HEK293 (cell line): ENCODE data around the gene CISD1.
"Not testable (repeated sequence)": the region's sequence is repeated elsewhere in the genome, so short reads cannot be mapped to it uniquely, and the experiment has no call there.

ENCODE experiments used
- CTCF ChIA-PET: fragments of 350-600 bp; formaldehyde crosslinking; extraction: SDS; loops from one replicate; lab custom pipeline; 2021; ENCODE audit warnings: antibody characterized with exemption; lab: Yijun Ruan, JAX
- POLR2A ChIA-PET: fragments of 300-600 bp; formaldehyde crosslinking; extraction: SDS; loops from one replicate; lab custom pipeline; 2020; ENCODE audit warnings: antibody characterized with exemption, inconsistent platforms; lab: Yijun Ruan, JAX
- H3K27ac ChIP-seq: fragments of 200-500 bp; sonication (Bioruptor generic); 2 replicates; pipeline ENCODE4 v1.5.1; 2014; ENCODE audit warnings: low read depth, low read length, control low read depth, inconsistent platforms; ENCODE audit errors: extremely low read depth
- H3K36me3 ChIP-seq, 2 experiments: fragments of 200-500 bp in 1 of 2; sonication (Bioruptor generic) in 1 of 2; 1 replicate in 1 of 2; 2 replicates in 1 of 2; pipeline ENCODE4 v1.5.1; 2014 to 2017; ENCODE audit warnings: inconsistent platforms in 2 of 2, low read length in 2 of 2; ENCODE audit not compliant: control insufficient read depth in 2 of 2, insufficient read depth in 1 of 2
- H3K4me1 ChIP-seq: fragments of 200-500 bp; sonication (Bioruptor generic); 2 replicates; pipeline ENCODE4 v1.5.1; 2014; ENCODE audit warnings: mild to moderate bottlenecking, low read length, inconsistent platforms; ENCODE audit not compliant: control insufficient read depth, insufficient read depth
- H3K4me3 ChIP-seq: 2 replicates; pipeline ENCODE4 v1.5.1; 2011; ENCODE audit warnings: low read depth, mild to moderate bottlenecking, control low read depth, low read length, moderate library complexity
- H3K9me3 ChIP-seq: fragments of 200-500 bp; sonication (Bioruptor generic); 2 replicates; pipeline ENCODE4 v1.5.1; 2014; ENCODE audit warnings: low read depth, low read length, inconsistent platforms; ENCODE audit not compliant: control insufficient read depth, insufficient read depth
- EGR2 ChIP-seq: fragments of 450-650 bp; formaldehyde crosslinking; IDR thresholded peaks from 2 replicates; pipeline ENCODE4 v1.5.1; 2016; ENCODE audit warnings: low read depth, missing biosample characterization, missing genetic modification characterization
- GFI1B ChIP-seq: fragments of 450-650 bp; formaldehyde crosslinking; IDR thresholded peaks from 2 replicates; pipeline ENCODE4 v1.5.1; 2016; ENCODE audit warnings: missing biosample characterization, missing genetic modification characterization
- IKZF3 ChIP-seq: fragments of 450-650 bp; IDR thresholded peaks from 2 replicates; pipeline ENCODE4 v1.5.0; 2018; ENCODE audit warnings: missing biosample characterization, mild to moderate bottlenecking, missing genetic modification characterization, moderate library complexity
- MZF1 ChIP-seq: fragments of 450-650 bp; formaldehyde crosslinking; IDR thresholded peaks from 2 replicates; pipeline ENCODE4 v1.5.1; 2017; ENCODE audit warnings: missing biosample characterization, missing genetic modification characterization, borderline replicate concordance
- RBAK ChIP-seq: fragments of 450-650 bp; formaldehyde crosslinking; IDR thresholded peaks from 2 replicates; pipeline ENCODE4 v1.5.1; 2016; ENCODE audit warnings: missing biosample characterization, missing genetic modification characterization
- SCRT1 ChIP-seq: fragments of 450-650 bp; formaldehyde crosslinking; IDR thresholded peaks from 2 replicates; pipeline ENCODE4 v1.5.1; 2016; ENCODE audit warnings: missing biosample characterization, missing genetic modification characterization, borderline replicate concordance
- SETDB1 ChIP-seq: IDR thresholded peaks from one replicate; pipeline ENCODE4 v1.6.1; 2017; ENCODE audit warnings: mild to moderate bottlenecking, low read length, moderate library complexity, mixed read lengths; ENCODE audit not compliant: insufficient read length
- SP7 ChIP-seq: fragments of 450-650 bp; formaldehyde crosslinking; IDR thresholded peaks from 2 replicates; pipeline ENCODE4 v1.5.1; 2016; ENCODE audit warnings: missing biosample characterization, missing genetic modification characterization
- TCF7L2 ChIP-seq: IDR thresholded peaks from 2 replicates; pipeline ENCODE4 v1.6.1; 2011; ENCODE audit warnings: low read depth, mild to moderate bottlenecking, inconsistent platforms, low read length, moderate library complexity, borderline replicate concordance
- TRIM28 ChIP-seq: IDR thresholded peaks from 2 replicates; pipeline ENCODE4 v1.6.1; 2011; ENCODE audit warnings: low read length, control low read depth, borderline replicate concordance
- ZBTB17 ChIP-seq: fragments of 450-650 bp; formaldehyde crosslinking; IDR thresholded peaks from 2 replicates; pipeline ENCODE4 v1.5.1; 2016; ENCODE audit warnings: missing biosample characterization, missing genetic modification characterization
- ZNF155 ChIP-seq: fragments of 450-650 bp; formaldehyde crosslinking; IDR thresholded peaks from 2 replicates; pipeline ENCODE4 v1.5.1; 2016; ENCODE audit warnings: missing biosample characterization, missing genetic modification characterization
- ZNF2 ChIP-seq: fragments of 450-650 bp; formaldehyde crosslinking; IDR thresholded peaks from 2 replicates; pipeline ENCODE4 v1.5.1; 2016; ENCODE audit warnings: missing biosample characterization, missing genetic modification characterization
- ZNF423 ChIP-seq: fragments of 450-650 bp; formaldehyde crosslinking; IDR thresholded peaks from 2 replicates; pipeline ENCODE4 v1.5.1; 2016; ENCODE audit warnings: missing biosample characterization, missing genetic modification characterization
- ZNF529 ChIP-seq: fragments of 450-650 bp; formaldehyde crosslinking; IDR thresholded peaks from 2 replicates; pipeline ENCODE4 v1.5.1; 2017; ENCODE audit warnings: missing genetic modification characterization, missing biosample characterization; ENCODE audit not compliant: insufficient replicate concordance
- ZNF558 ChIP-seq: fragments of 450-650 bp; formaldehyde crosslinking; IDR thresholded peaks from 2 replicates; pipeline ENCODE4 v1.5.1; 2016; ENCODE audit warnings: missing biosample characterization, missing genetic modification characterization
- ZNF561 ChIP-seq: fragments of 450-650 bp; IDR thresholded peaks from 2 replicates; pipeline ENCODE4 v1.5.1; 2018; ENCODE audit warnings: missing biosample characterization, missing genetic modification characterization, borderline replicate concordance
- ZNF596 ChIP-seq: fragments of 450-650 bp; IDR thresholded peaks from 2 replicates; pipeline ENCODE4 v1.5.0; 2018; ENCODE audit warnings: missing biosample characterization, mild to moderate bottlenecking, missing genetic modification characterization, moderate library complexity
- ZNF768 ChIP-seq: fragments of 450-650 bp; formaldehyde crosslinking; IDR thresholded peaks from 2 replicates; pipeline ENCODE4 v1.5.1; 2018; ENCODE audit warnings: missing biosample characterization, mild to moderate bottlenecking, missing genetic modification characterization
- ZNF837 ChIP-seq: fragments of 450-650 bp; formaldehyde crosslinking; IDR thresholded peaks from 2 replicates; pipeline ENCODE4 v1.5.1; 2016; ENCODE audit warnings: missing biosample characterization, missing genetic modification characterization
- ZSCAN16 ChIP-seq: fragments of 450-650 bp; formaldehyde crosslinking; IDR thresholded peaks from 2 replicates; pipeline ENCODE4 v1.5.1; 2016; ENCODE audit warnings: missing biosample characterization, missing genetic modification characterization
- TF ChIP-seq, protein P1 (sequence below): fragments of 450-650 bp; formaldehyde crosslinking; IDR thresholded peaks from 2 replicates; pipeline ENCODE4 v1.5.1; 2017; ENCODE audit warnings: missing biosample characterization, missing genetic modification characterization
- TF ChIP-seq, protein P2 (sequence below): fragments of 450-650 bp; formaldehyde crosslinking; IDR thresholded peaks from 2 replicates; pipeline ENCODE4 v1.5.1; 2016; ENCODE audit warnings: missing biosample characterization, missing genetic modification characterization
- TF ChIP-seq, protein P3 (sequence below): fragments of 450-650 bp; formaldehyde crosslinking; IDR thresholded peaks from 2 replicates; pipeline ENCODE4; 2016; ENCODE audit warnings: missing biosample characterization, missing genetic modification characterization
- TF ChIP-seq, protein P4 (sequence below): sonication (generic); formaldehyde crosslinking; IDR thresholded peaks from 2 replicates; pipeline ENCODE4 v1.8.1; 2022; ENCODE audit warnings: mild to moderate bottlenecking, moderate library complexity, missing genetic modification reagents

The CISD1 gene

DNA sequence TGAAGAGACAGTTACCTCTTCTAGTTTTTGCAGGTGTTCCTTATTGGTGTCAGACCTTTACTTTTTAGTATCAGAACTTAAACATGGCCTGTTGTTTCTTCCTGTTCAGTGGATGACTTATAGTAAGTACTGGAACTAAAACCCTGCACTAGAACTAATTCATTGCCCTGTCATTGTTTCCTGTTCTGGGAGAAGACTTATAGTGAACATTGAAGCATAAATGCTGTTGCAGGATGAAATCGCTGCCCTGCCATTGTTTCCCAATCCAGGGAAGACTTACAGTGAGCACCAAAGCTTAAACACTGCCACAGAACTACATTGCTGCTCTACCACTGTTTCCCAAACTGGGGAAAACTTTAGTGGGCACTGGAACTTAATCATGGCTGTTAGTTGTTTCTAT lies 14.3 kb upstream of the CISD1 start (continued):
- TF ChIP-seq ZNF529 (tag by site-specific recombination) (no peak), SCRT1 (tag by site-specific recombination) (no peak)

DNA sequence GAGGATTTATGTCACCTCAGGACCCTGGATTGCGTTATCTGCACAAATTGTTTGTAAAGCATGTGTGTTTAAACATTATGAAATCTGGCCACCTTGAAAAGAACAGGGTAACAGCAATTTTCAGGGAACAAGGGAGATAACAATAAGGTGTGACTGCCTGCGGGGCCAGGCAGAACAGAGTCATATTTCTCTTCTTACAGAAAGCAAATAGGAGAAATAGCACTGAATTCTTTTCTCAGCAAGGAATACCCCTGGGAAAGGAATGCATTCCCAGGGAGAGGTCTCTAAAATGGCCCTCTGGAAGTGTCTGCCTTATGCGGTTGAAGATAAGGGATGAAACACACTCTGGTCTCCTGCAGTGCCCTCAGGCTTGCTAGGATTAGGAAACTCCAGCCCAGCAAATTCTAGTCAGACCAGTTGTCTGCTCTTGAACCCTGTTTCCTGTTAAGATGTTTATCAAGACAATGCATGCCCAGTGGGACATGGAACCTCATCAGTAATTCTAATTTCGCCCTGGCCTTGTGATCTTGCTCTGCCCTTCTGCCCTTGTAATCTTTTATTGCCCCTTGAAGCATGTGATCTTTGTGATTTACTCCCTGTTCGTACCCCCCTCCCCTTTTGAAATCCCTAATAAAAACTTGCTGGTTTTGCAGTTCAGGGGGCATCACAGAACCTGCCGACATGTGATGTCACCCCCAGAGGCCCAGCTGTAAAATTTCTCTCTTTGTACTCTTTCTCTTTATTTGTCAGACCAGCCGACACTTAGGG lies 12.8 kb upstream of the CISD1 start:
- H3K36me3 ChIP-seq, POLR2A ChIA-PET, H3K4me1 ChIP-seq, H3K9me3 ChIP-seq, CTCF ChIA-PET, H3K4me3 ChIP-seq: not testable (repeated sequence)
- TF ChIP-seq TRIM28 (peak; percentile 75; the same call in 1 of the 2 replicates), SETDB1 (peak; percentile 88), TCF7L2 (peak; percentile 94)
- peak overlapping the region; percentile 13; the same call in 1 of the 2 replicates for H3K27ac ChIP-seq

DNA sequence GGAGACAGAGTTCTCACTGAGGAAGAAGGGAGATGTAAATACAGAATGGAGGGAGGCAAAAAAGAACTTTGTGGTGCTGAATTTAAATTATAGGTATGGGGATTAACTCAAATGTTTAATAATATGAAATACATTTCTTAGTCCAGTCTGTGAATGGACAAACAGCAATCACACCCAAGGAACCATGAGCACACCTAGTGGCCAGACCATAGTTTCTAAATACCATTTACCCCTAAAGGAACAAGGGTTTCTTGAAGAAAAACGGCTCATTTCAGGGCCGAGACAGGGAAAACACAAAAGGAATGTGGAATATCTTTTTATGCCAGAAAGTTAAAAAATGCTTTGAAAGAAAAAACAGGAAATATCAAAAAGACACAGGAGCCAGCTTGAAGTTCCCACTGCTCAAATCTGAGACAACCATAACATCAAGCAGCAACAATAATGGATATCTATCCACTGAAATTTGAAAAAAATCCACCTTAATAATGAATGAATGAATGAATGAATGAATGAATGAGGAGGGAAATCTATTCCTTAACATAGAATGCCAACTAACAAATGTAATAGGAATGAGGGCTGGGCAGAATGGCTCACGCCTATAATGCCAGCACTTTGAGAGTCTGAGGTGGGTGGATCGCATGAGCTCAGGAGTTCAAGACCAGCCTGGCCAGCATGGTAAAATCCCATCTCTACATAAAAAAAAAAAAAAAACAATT lies 9.8 kb upstream of the CISD1 start:
- ChIA-PET CTCF (interaction anchor here (0.5 kb wide), 1 partner anchor 92 kb away, joined by 3 read pairs; no protein-coding TSS in a partner anchor), POLR2A (interaction anchor here (0.9 kb wide), 1 partner anchor 10 kb away, joined by 3 read pairs; the partner anchor contains the start of gene CISD1)
- H3K4me3 ChIP-seq, result no peak overlapping the region

DNA sequence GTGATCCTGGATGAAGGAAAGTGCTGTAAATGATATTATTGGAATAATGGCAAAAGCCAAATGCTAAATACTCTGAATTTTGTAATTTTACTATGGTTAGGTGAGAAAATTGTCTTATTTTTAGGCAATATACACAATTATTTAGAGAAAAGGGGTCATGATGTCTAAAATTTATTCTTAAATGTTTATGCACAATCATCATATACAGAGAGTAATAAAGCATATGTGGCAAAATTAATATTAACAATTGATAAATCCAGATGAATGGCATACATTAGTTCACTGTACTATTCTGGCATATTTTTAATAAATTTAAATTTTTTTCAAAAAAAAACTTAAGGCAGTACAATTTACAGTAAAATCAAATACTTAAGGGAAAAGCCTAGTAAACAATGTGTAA lies 8.6 kb upstream of the CISD1 start:
- no peaks in the 10 kb centered on the region; a peak in 1 of 3 replicates for H3K36me3 ChIP-seq
- ChIA-PET POLR2A (no interaction called here), CTCF (no interaction called here)
- peaks cover 6% of the 10 kb centered on the region; the same call in 1 of the 2 replicates for H3K4me1 ChIP-seq
- H3K27ac ChIP-seq, result no peak overlapping the region
- H3K9me3 ChIP-seq, result no peaks in the 10 kb centered on the region
- H3K4me3 ChIP-seq, result no peak overlapping the region
- no peak for TF ChIP-seq IKZF3 (tag by site-specific recombination)
- TF ChIP-seq ZNF558 (tag by site-specific recombination), result no peak
- no peak for TF ChIP-seq SP7 (tag by site-specific recombination)
- TF ChIP-seq RBAK (tag by site-specific recombination), result no peak
- no peak for TF ChIP-seq ZNF768 (tag by site-specific recombination)
- TF ChIP-seq, protein P1, sequence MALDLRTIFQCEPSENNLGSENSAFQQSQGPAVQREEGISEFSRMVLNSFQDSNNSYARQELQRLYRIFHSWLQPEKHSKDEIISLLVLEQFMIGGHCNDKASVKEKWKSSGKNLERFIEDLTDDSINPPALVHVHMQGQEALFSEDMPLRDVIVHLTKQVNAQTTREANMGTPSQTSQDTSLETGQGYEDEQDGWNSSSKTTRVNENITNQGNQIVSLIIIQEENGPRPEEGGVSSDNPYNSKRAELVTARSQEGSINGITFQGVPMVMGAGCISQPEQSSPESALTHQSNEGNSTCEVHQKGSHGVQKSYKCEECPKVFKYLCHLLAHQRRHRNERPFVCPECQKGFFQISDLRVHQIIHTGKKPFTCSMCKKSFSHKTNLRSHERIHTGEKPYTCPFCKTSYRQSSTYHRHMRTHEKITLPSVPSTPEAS (tag by site-specific recombination), result no peak
- TF ChIP-seq, protein P2, sequence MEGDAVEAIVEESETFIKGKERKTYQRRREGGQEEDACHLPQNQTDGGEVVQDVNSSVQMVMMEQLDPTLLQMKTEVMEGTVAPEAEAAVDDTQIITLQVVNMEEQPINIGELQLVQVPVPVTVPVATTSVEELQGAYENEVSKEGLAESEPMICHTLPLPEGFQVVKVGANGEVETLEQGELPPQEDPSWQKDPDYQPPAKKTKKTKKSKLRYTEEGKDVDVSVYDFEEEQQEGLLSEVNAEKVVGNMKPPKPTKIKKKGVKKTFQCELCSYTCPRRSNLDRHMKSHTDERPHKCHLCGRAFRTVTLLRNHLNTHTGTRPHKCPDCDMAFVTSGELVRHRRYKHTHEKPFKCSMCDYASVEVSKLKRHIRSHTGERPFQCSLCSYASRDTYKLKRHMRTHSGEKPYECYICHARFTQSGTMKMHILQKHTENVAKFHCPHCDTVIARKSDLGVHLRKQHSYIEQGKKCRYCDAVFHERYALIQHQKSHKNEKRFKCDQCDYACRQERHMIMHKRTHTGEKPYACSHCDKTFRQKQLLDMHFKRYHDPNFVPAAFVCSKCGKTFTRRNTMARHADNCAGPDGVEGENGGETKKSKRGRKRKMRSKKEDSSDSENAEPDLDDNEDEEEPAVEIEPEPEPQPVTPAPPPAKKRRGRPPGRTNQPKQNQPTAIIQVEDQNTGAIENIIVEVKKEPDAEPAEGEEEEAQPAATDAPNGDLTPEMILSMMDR (tag by site-specific recombination), result no peak
- TF ChIP-seq GFI1B (tag by site-specific recombination), result no peak
- no peak for TF ChIP-seq ZNF596 (tag by site-specific recombination)
- TF ChIP-seq ZBTB17 (tag by site-specific recombination), result no peak
- TF ChIP-seq EGR2, result no peak
- TF ChIP-seq MZF1 (tag by site-specific recombination), result no peak
- no peak for TF ChIP-seq ZNF561 (tag by site-specific recombination)
- TF ChIP-seq, all 188 proteins: peak for 0

More for the DNA sequence above, 9.8 kb upstream of the CISD1 start:
- Histone ChIP-seq H3K27ac (no peak overlapping the region), H3K36me3 (no peaks in the 10 kb centered on the region; a peak in 1 of 3 replicates), H3K4me1 (peaks cover 2% of the 10 kb centered on the region; the same call in 1 of the 2 replicates), H3K9me3 (no peaks in the 10 kb centered on the region)
- TF ChIP-seq ZSCAN16 (tag by site-specific recombination) (no peak), ZNF2 (tag by site-specific recombination) (no peak), ZNF837 (tag by site-specific recombination) (no peak), ZNF155 (tag by site-specific recombination) (no peak), ZNF423 (no peak)
- TF ChIP-seq, protein P3, sequence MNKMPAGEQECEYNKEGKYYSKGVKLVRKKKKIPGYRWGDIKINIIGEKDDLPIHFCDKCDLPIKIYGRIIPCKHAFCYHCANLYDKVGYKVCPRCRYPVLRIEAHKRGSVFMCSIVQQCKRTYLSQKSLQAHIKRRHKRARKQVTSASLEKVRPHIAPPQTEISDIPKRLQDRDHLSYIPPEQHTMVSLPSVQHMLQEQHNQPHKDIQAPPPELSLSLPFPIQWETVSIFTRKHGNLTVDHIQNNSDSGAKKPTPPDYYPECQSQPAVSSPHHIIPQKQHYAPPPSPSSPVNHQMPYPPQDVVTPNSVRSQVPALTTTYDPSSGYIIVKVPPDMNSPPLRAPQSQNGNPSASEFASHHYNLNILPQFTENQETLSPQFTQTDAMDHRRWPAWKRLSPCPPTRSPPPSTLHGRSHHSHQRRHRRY (tag by site-specific recombination), result no peak
- TF ChIP-seq, protein P4, sequence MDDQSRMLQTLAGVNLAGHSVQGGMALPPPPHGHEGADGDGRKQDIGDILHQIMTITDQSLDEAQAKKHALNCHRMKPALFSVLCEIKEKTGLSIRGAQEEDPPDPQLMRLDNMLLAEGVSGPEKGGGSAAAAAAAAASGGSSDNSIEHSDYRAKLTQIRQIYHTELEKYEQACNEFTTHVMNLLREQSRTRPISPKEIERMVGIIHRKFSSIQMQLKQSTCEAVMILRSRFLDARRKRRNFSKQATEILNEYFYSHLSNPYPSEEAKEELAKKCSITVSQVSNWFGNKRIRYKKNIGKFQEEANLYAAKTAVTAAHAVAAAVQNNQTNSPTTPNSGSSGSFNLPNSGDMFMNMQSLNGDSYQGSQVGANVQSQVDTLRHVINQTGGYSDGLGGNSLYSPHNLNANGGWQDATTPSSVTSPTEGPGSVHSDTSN (CRISPR knock-in tag), result no peak
